Effector memory CD4-positive, alpha-beta T cell (primary cell): ENCODE measurements around the gene GHRHR.

Experiments
- DNase-seq, 3 donors: peaks; one replicate each; pipeline ENCODE4 v3.0.0-alpha.2; 2020
- H3K27ac ChIP-seq: 2 replicates; pipeline ENCODE4 v1.7.0; 2013; ENCODE audit warnings: mild to moderate bottlenecking, low read length, moderate library complexity; ENCODE audit not compliant: insufficient read depth, poor library complexity, severe bottlenecking
- H3K27me3 ChIP-seq: replicated peaks from 2 replicates; pipeline ENCODE4 v1.7.0; 2013; ENCODE audit warnings: mild to moderate bottlenecking, low read length; ENCODE audit not compliant: insufficient read depth, control insufficient read depth, poor library complexity, severe bottlenecking
- H3K36me3 ChIP-seq: 2 replicates; pipeline ENCODE4 v1.7.0; 2013; ENCODE audit warnings: mild to moderate bottlenecking, low read length, moderate library complexity; ENCODE audit not compliant: control insufficient read depth, insufficient read depth
- H3K4me1 ChIP-seq: 2 replicates; pipeline ENCODE4 v1.7.0; 2013; ENCODE audit warnings: low read length, mild to moderate bottlenecking; ENCODE audit not compliant: control insufficient read depth, insufficient read depth, poor library complexity, severe bottlenecking
- H3K4me3 ChIP-seq: 2 replicates; pipeline ENCODE4 v1.7.0; 2013; ENCODE audit warnings: low read length, low read depth, mild to moderate bottlenecking; ENCODE audit not compliant: insufficient read depth, poor library complexity, severe bottlenecking
- H3K9me3 ChIP-seq: 2 replicates; pipeline ENCODE4 v1.7.0; 2013; ENCODE audit warnings: mild to moderate bottlenecking, low read length, moderate library complexity; ENCODE audit not compliant: control insufficient read depth

Gene GHRHR

DNA sequence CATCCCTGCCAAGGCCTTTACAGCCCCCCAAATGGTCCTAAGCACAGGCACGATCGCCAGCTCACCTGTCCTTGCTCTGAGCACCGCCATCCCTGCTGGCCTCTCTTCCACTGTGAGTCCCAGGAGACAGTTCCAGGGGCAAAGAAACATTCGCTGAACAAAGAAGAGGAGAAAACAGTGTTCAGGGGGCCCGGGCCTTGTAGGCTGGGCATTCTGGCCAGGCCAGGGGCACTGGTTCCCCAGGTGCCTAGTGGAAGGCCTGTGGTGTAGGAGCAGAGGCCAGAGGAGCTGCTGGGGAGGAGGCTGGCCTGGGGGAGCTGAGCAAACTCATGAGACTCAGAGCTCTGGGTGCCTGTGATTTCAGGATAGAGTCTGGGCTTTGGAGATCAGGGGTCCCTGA is 29.5 kb upstream of the GHRHR start:
- no peak overlapping the region for H3K27ac ChIP-seq
- no peak overlapping the region for H3K4me3 ChIP-seq
- DNase-seq: no peak
- H3K27me3 ChIP-seq: peaks cover 2% of the 10 kb centered on the region
- H3K9me3 ChIP-seq: no peaks in the 10 kb centered on the region
- peaks cover 5% of the 10 kb centered on the region for H3K4me1 ChIP-seq
- H3K36me3 ChIP-seq: no peaks in the 10 kb centered on the region

DNA sequence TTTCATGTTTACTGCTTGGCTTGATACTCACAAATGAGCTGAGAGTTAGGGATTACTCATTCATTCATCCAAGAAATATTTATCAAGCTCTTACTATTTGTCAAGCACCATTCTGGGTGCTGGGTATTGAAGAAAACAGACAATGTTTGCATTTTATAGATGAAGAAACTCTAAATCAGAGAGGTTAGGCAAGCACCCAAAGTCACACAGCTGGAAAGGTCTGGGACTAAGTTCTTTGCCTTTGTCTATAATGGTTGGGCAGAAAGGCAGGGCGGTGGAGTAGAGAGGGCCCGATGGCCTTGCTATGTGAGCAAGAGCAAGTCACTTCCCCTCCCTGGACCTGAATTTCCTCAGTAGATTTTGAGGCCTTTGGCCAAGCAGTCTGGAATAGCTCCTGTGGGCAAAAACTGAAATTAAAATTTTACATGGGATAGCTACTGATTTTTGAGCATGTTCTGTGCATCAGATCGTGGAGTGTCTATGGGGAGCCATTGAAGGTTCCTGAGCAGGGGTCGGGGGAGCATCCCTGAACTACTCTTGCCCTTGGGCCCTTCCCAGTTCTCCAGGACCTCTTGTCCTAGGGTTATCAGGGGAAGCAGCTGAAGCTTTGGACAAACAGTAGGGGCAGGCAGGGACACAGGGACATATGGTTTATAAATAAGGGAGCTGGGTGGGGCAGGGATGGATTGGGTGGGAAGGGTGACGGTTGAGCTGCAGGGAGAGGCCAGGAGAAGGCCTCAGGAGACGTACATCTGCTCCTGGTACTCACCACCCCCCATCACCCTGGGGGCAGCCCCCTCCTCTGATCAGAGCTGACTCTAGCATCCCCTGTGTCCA is 28.8 kb upstream of the GHRHR start:
- Histone ChIP-seq H3K27ac (no peak overlapping the region), H3K4me3 (no peak overlapping the region)
- no peak for DNase-seq

GRCh38 chr7:30935569-30935877 is 28.2 kb upstream of the GHRHR start:
- Histone ChIP-seq H3K9me3 (no peaks in the 10 kb centered on the region), H3K4me3 (no peak overlapping the region), H3K36me3 (no peaks in the 10 kb centered on the region), H3K27ac (no peak overlapping the region), H3K27me3 (no peaks in the 10 kb centered on the region), H3K4me1 (peaks cover 5% of the 10 kb centered on the region)
- no peak for DNase-seq

More for the DNA sequence above, 28.8 kb upstream of the GHRHR start:
- Histone ChIP-seq H3K9me3 (no peaks in the 10 kb centered on the region), H3K36me3 (no peaks in the 10 kb centered on the region), H3K27me3 (no peaks in the 10 kb centered on the region), H3K4me1 (peaks cover 5% of the 10 kb centered on the region)

- Histone ChIP-seq H3K36me3 (no peaks in the 10 kb centered on the region), H3K27me3 (no peaks in the 10 kb centered on the region), H3K4me3 (no peak overlapping the region), H3K4me1 (peaks cover 5% of the 10 kb centered on the region), H3K27ac (no peak overlapping the region), H3K9me3 (no peaks in the 10 kb centered on the region)
- no peak for DNase-seq
Measured at GRCh38 chr7:30936650-30937245, 27.0 kb upstream of the GHRHR start.

DNA sequence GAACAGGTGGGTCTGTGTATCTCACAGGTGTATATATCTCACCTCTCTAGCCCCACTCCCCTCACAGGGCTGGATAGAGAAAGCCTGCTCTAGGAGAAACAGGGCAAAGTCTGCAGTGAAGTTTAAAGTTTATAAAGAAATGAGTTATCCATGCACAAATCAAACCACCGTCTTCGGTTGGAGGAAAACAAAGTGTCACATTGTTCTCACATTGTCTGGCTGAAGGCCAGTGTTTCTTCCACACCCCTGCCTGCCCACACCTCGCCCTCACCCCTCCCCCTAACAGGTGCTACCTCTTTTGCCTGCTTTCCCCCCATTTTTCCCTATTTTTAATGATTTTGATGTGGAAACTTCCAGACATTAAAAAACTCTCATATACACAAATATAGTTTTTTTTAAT is 26.3 kb upstream of the GHRHR start:
- no peak for DNase-seq
- H3K4me3 ChIP-seq: no peak overlapping the region
- no peak overlapping the region for H3K27ac ChIP-seq
- H3K9me3 ChIP-seq: no peaks in the 10 kb centered on the region
- H3K4me1 ChIP-seq: peaks cover 5% of the 10 kb centered on the region
- H3K27me3 ChIP-seq: no peaks in the 10 kb centered on the region
- H3K36me3 ChIP-seq: no peaks in the 10 kb centered on the region

- Histone ChIP-seq H3K27ac (no peak overlapping the region), H3K4me3 (no peak overlapping the region)
- peak in 2 of 3 donors; percentile 8 to 17 for DNase-seq
Measured at GRCh38 chr7:30938435-30939316, 25.1 kb upstream of the GHRHR start.

GRCh38 chr7:30941582-30942323 is 22.0 kb upstream of the GHRHR start:
- Histone ChIP-seq H3K4me1 (peaks cover 5% of the 10 kb centered on the region), H3K27me3 (no peaks in the 10 kb centered on the region)

More at GRCh38 chr7:30938435-30939316, 25.1 kb upstream of the GHRHR start:
- H3K4me1 ChIP-seq: peaks cover 5% of the 10 kb centered on the region
- H3K9me3 ChIP-seq: no peaks in the 10 kb centered on the region
- no peaks in the 10 kb centered on the region for H3K36me3 ChIP-seq
- H3K27me3 ChIP-seq: no peaks in the 10 kb centered on the region

GRCh38 chr7:30950197-30950596 is 13.6 kb upstream of the GHRHR start:
- Histone ChIP-seq H3K27me3 (no peaks in the 10 kb centered on the region), H3K27ac (no peak overlapping the region), H3K36me3 (no peaks in the 10 kb centered on the region), H3K9me3 (no peaks in the 10 kb centered on the region), H3K4me3 (no peak overlapping the region), H3K4me1 (no peaks in the 10 kb centered on the region)
- no peak for DNase-seq

More at GRCh38 chr7:30941582-30942323, 22.0 kb upstream of the GHRHR start:
- Histone ChIP-seq H3K27ac (no peak overlapping the region), H3K4me3 (no peak overlapping the region), H3K36me3 (no peaks in the 10 kb centered on the region), H3K9me3 (no peaks in the 10 kb centered on the region)
- no peak for DNase-seq

DNA sequence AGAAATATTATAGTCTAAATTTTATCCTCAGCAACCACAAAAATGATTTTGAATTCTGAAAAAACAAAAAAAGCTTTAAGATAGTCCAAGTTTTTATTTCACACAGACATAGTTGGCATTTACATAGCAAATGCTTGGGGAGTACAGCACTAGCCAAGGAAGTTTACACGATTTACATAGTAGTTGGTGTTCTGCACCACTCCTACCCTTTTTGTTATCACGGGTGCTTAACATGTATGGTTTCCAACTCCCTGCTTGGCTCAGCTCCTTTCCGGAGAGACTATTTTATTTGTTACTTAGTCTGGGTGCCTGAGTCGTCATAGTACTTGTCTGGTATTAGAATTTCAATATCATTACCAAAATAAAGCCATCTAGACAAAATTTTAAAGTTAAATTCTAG is 8.8 kb upstream of the GHRHR start:
- no peak overlapping the region for H3K4me3 ChIP-seq
- no peak overlapping the region for H3K27ac ChIP-seq
- no peaks in the 10 kb centered on the region for H3K4me1 ChIP-seq
- no peaks in the 10 kb centered on the region for H3K27me3 ChIP-seq
- no peaks in the 10 kb centered on the region for H3K36me3 ChIP-seq
- DNase-seq: no peak
- H3K9me3 ChIP-seq: no peaks in the 10 kb centered on the region
